Activated T-cell treated with anti-CD3 and anti-CD28 coated beads, Interleukin-2, amount 50 U/mL, for 1 hour (primary cell): ENCODE results near the gene TMTC2.
"Not testable (repeated sequence)": the region's sequence is repeated elsewhere in the genome, so short reads cannot be mapped to it uniquely, and the experiment has no call there.

Experiments
- DNase-seq: peaks from one replicate; pipeline ENCODE4 v3.0.0-alpha.2; 2020

Gene TMTC2

GRCh38 chr12:82728710-82729109 lies 42.0 kb downstream of the TMTC2 start:
- DNase-seq = no peak

GRCh38 chr12:82730953-82731459 lies 44.3 kb downstream of the TMTC2 start:
- no peak for DNase-seq

- DNase-seq = no peak
These were observed 53.7 kb downstream of the TMTC2 start for GRCh38 chr12:82740129-82741000.

- DNase-seq = no peak
These were observed 58.5 kb downstream of the TMTC2 start for GRCh38 chr12:82745063-82745674.

- no peak for DNase-seq
These were observed 59.1 kb downstream of the TMTC2 start for GRCh38 chr12:82745807-82746206.

GRCh38 chr12:82746668-82747067 lies 60.0 kb downstream of the TMTC2 start:
- DNase-seq = no peak

- DNase-seq = no peak
These were observed 62.3 kb downstream of the TMTC2 start for GRCh38 chr12:82749015-82749414.

- DNase-seq = no peak
These were observed 68.2 kb downstream of the TMTC2 start for GRCh38 chr12:82754856-82755255.

GRCh38 chr12:82756303-82756702 lies 69.6 kb downstream of the TMTC2 start:
- DNase-seq = no peak

GRCh38 chr12:82757059-82757458 lies 70.4 kb downstream of the TMTC2 start:
- DNase-seq = no peak

- no peak for DNase-seq
These were observed 71.0 kb downstream of the TMTC2 start for GRCh38 chr12:82757656-82758055.

- no peak for DNase-seq
These were observed 72.1 kb downstream of the TMTC2 start for GRCh38 chr12:82758749-82759330.

GRCh38 chr12:82760423-82760822 lies 73.7 kb downstream of the TMTC2 start:
- no peak for DNase-seq

GRCh38 chr12:82765206-82765605 lies 78.5 kb downstream of the TMTC2 start:
- DNase-seq = not testable (repeated sequence)

- no peak for DNase-seq
These were observed 79.4 kb downstream of the TMTC2 start for GRCh38 chr12:82765971-82766705.

- no peak for DNase-seq
These were observed 88.0 kb downstream of the TMTC2 start for GRCh38 chr12:82774666-82775065.

- no peak for DNase-seq
These were observed 93.8 kb downstream of the TMTC2 start for GRCh38 chr12:82780517-82780916.

GRCh38 chr12:82781309-82781997 lies 94.7 kb downstream of the TMTC2 start:
- no peak for DNase-seq

GRCh38 chr12:82783435-82783834 lies 96.7 kb downstream of the TMTC2 start:
- no peak for DNase-seq

- no peak for DNase-seq
These were observed 100.3 kb downstream of the TMTC2 start for GRCh38 chr12:82787016-82787415.

GRCh38 chr12:82788594-82788993 lies 101.9 kb downstream of the TMTC2 start:
- no peak for DNase-seq

GRCh38 chr12:82789674-82790073 lies 103.0 kb downstream of the TMTC2 start:
- no peak for DNase-seq
